Measurements from ENCODE around the gene PPHLN1.

Gene PPHLN1

DNA sequence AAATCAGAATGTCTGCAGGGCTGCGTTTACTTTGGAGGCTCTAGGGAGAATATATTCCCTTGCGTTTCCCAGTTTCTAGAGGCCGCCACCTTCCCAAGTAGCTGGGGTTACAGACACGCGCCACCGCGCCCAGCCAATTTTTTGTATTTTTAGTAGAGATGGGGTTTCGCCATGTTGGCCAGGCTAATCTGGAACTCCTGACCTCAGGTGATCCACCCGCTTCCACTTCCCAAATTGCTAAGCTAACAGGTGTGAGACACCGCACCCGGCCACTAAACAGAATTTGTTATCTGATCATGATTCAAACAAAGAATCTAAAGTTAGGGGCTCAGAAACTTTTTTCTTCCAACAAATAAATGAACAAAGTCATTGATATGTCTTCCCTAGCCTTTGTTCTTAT is 114.6 kb downstream of the PPHLN1 start:
- H3K9me3 ChIP-seq: no peaks in the 10 kb centered on the region
- no peaks in the 10 kb centered on the region for H3K4me1 ChIP-seq
- no peak for DNase-seq
- TF ChIP-seq, protein P1, sequence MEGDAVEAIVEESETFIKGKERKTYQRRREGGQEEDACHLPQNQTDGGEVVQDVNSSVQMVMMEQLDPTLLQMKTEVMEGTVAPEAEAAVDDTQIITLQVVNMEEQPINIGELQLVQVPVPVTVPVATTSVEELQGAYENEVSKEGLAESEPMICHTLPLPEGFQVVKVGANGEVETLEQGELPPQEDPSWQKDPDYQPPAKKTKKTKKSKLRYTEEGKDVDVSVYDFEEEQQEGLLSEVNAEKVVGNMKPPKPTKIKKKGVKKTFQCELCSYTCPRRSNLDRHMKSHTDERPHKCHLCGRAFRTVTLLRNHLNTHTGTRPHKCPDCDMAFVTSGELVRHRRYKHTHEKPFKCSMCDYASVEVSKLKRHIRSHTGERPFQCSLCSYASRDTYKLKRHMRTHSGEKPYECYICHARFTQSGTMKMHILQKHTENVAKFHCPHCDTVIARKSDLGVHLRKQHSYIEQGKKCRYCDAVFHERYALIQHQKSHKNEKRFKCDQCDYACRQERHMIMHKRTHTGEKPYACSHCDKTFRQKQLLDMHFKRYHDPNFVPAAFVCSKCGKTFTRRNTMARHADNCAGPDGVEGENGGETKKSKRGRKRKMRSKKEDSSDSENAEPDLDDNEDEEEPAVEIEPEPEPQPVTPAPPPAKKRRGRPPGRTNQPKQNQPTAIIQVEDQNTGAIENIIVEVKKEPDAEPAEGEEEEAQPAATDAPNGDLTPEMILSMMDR (IDR thresholded peaks at IDR 0.05; ENCODE audit: low read depth, low read length): no peak
- H3K4me3 ChIP-seq (ENCODE audit: low read depth, low read length): no peak overlapping the region
- peaks cover 24% of the 10 kb centered on the region for H3K36me3 ChIP-seq
- no peaks in the 10 kb centered on the region for H3K27me3 ChIP-seq

DNA sequence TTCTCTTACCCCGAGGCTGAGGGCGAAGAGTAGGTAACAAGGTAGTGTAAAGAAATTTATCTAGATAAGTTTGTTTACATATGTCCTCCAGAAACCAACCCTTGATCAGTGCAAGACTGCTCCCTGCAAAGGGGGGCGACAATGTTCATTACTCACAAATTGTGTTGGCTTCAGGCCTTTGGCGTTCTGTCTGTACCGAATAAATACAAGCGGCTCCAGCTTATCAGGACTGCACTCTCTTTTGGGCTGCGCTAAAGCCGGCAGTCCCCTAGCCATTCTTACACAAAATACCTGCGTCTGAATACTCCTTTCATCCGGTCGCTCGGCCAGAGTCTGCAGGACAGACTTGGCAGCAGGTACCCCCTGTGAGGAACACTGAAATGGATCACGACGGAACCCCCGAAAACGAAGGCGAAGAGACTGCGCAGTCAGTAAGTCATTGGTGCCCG is 116.4 kb downstream of the PPHLN1 start:
- TF ChIP-seq, protein P1 (IDR thresholded peaks at IDR 0.05; ENCODE audit: low read depth, low read length): no peak
- Histone ChIP-seq H3K9me3 (no peaks in the 10 kb centered on the region), H3K4me3 (ENCODE audit: low read depth, low read length) (no peak overlapping the region), H3K4me1 (no peaks in the 10 kb centered on the region), H3K36me3 (peaks cover 31% of the 10 kb centered on the region), H3K27me3 (no peaks in the 10 kb centered on the region)
- no peak for DNase-seq

DNA sequence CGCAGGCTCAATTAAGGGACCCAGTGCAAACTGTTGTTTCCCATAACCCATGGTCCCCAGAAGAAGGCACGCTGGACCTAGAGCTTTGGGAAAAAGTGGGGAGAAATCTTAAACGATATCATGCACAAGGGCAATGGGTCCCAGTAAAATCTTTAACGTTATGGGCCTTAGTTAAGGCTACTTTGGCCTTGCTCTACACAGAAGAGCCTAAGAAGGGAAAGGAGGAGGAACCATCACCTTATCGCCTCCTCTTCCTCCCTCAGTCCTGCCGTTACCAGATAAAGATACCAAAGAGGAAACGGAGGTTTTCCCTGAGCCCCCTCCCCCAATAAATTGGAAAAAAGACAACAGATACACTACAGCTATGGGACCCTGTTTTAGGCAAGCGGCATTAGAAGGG is 116.9 kb downstream of the PPHLN1 start:
- Histone ChIP-seq H3K9me3 (no peaks in the 10 kb centered on the region), H3K36me3 (peaks cover 36% of the 10 kb centered on the region), H3K4me1 (no peaks in the 10 kb centered on the region), H3K27me3 (no peaks in the 10 kb centered on the region), H3K4me3 (ENCODE audit: low read depth, low read length) (no peak overlapping the region)
- DNase-seq: no peak
- TF ChIP-seq, protein P1 (IDR thresholded peaks at IDR 0.05; ENCODE audit: low read depth, low read length): no peak

DNA sequence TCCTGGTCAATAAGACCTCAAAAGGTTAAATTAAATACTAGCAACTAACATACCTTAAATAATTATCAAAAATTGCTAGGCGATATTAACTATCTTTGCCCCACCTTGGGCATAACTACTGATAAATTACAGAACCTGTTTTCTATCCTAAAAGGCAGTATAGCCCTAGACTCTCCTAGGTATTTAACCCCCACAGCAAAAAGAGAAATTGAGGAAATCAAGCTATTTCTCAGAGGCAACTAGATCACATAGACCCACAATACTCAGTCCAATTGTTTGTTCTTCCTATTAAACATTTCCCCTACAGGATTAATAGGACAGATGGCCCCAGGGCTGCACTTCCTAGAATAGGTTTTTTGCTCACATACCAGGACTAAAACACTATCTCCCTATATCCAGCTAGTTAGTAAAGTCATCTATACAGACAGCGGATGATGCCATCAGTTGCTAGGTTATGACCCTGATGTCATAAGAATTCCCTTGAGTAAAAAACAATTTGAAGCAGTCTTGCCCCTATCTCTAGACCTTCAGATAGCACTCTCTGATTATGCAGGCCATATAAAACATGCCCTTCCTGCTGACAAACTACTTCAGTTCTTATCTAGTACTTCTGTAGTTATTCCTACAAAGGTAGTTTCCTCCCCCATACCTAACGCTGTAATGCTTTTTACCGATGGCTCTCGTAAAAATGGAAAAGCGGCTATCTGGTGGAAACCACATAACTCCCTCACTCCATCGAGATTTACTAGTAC is 118.4 kb downstream of the PPHLN1 start:
- H3K9me3 ChIP-seq: no peaks in the 10 kb centered on the region
- peaks cover 37% of the 10 kb centered on the region for H3K36me3 ChIP-seq
- TF ChIP-seq, protein P1 (IDR thresholded peaks at IDR 0.05; ENCODE audit: low read depth, low read length): no peak
- H3K4me3 ChIP-seq (ENCODE audit: low read depth, low read length): no peak overlapping the region
- H3K4me1 ChIP-seq: no peaks in the 10 kb centered on the region
- DNase-seq: no peak
- H3K27me3 ChIP-seq: no peaks in the 10 kb centered on the region

DNA sequence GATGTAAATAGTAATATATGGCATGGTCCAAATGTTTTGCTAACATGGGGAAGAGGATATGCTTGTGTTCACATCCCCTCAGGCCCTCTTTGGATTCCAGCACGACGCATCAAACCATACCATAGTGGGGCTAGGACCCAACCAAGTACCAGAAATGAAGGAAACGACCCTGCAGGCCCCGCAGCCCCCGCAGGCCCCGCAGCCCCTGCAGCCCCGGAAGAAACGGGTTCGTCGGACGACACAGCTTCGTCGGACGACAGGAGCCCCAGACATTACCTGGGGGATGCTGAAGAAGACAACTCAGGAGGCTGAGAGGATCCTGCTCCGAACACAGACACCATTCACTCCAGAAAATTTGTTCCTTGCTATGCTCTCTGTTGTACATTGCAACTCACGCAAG is 119.9 kb downstream of the PPHLN1 start:
- TF ChIP-seq, protein P1 (IDR thresholded peaks at IDR 0.05; ENCODE audit: low read depth, low read length): no peak
- Histone ChIP-seq H3K27me3 (no peaks in the 10 kb centered on the region), H3K36me3 (peaks cover 37% of the 10 kb centered on the region), H3K4me3 (ENCODE audit: low read depth, low read length) (no peak overlapping the region), H3K4me1 (no peaks in the 10 kb centered on the region), H3K9me3 (no peaks in the 10 kb centered on the region)
- no peak for DNase-seq

DNA sequence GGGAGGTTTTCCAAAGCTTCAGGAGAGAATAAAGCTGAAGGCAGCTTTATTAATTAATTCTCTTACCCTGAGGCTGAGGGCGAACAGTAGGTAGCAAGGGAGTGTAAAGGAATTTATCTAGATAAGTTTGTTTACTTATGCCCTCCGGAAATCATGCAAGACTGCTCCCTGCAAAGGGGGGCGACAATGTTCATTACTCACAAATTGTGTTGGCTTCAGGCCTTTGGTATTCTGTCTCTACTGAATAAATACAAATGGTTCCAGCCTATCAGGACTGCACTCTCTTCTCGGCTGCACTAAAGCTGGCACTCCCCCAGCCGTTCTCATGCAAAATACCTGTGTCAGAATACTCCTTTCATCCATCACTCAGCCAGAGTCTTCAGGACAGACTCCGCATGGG is 120.8 kb downstream of the PPHLN1 start:
- H3K36me3 ChIP-seq: peaks cover 37% of the 10 kb centered on the region
- H3K27me3 ChIP-seq: no peaks in the 10 kb centered on the region
- H3K4me1 ChIP-seq: no peaks in the 10 kb centered on the region
- TF ChIP-seq, protein P1 (IDR thresholded peaks at IDR 0.05; ENCODE audit: low read depth, low read length): no peak
- no peak for DNase-seq
- no peaks in the 10 kb centered on the region for H3K9me3 ChIP-seq
- H3K4me3 ChIP-seq (ENCODE audit: low read depth, low read length): no peak overlapping the region

Data from BE2C (cell line).